ACHN (cell line): Measurements from ENCODE around the gene TMTC2.
"Not testable (repeated sequence)": the region's sequence is repeated elsewhere in the genome, so short reads cannot be mapped to it uniquely, and the experiment has no call there.

Experiments
- DNase-seq: peaks from one replicate; pipeline ENCODE4 v3.0.0-alpha.2; 2015
- in situ Hi-C: cut with HindIII; loops from 2 replicates; pipeline ENCODE4 v1.10.0; 2017; ENCODE audit warnings: low sequenced_read_pairs, low pct_ligation_motif_present, low pct_unique_long_range_greater_than_20kb

The TMTC2 gene

GRCh38 chr12:82760423-82760822 is 73.7 kb downstream of the TMTC2 start:
- in situ Hi-C loops = no loop called here
- no peak for DNase-seq

GRCh38 chr12:82765206-82765605 is 78.5 kb downstream of the TMTC2 start:
- DNase-seq, in situ Hi-C loops: not testable (repeated sequence)

GRCh38 chr12:82765971-82766705 is 79.4 kb downstream of the TMTC2 start:
- in situ Hi-C loops = no loop called here

GRCh38 chr12:82774666-82775065 is 88.0 kb downstream of the TMTC2 start:
- in situ Hi-C loops = no loop called here
- DNase-seq = no peak

More at GRCh38 chr12:82765971-82766705, 79.4 kb downstream of the TMTC2 start:
- DNase-seq = no peak

GRCh38 chr12:82780517-82780916 is 93.8 kb downstream of the TMTC2 start:
- DNase-seq = no peak
- in situ Hi-C loops = no loop called here

GRCh38 chr12:82781309-82781997 is 94.7 kb downstream of the TMTC2 start:
- no peak for DNase-seq
- in situ Hi-C loops = no loop called here

GRCh38 chr12:82783435-82783834 is 96.7 kb downstream of the TMTC2 start:
- no peak for DNase-seq

GRCh38 chr12:82787016-82787415 is 100.3 kb downstream of the TMTC2 start:
- in situ Hi-C loops = no loop called here

More at GRCh38 chr12:82783435-82783834, 96.7 kb downstream of the TMTC2 start:
- in situ Hi-C loops = no loop called here

GRCh38 chr12:82788594-82788993 is 101.9 kb downstream of the TMTC2 start:
- in situ Hi-C loops = no loop called here

More at GRCh38 chr12:82787016-82787415, 100.3 kb downstream of the TMTC2 start:
- DNase-seq = no peak

GRCh38 chr12:82789674-82790073 is 103.0 kb downstream of the TMTC2 start:
- in situ Hi-C loops = no loop called here
- DNase-seq = no peak

More at GRCh38 chr12:82788594-82788993, 101.9 kb downstream of the TMTC2 start:
- DNase-seq = no peak

GRCh38 chr12:82793751-82794281 is 107.1 kb downstream of the TMTC2 start:
- in situ Hi-C loops = no loop called here
- DNase-seq = no peak

GRCh38 chr12:82797480-82797879 is 110.8 kb downstream of the TMTC2 start:
- no peak for DNase-seq
- in situ Hi-C loops = no loop called here

GRCh38 chr12:82800185-82800584 is 113.5 kb downstream of the TMTC2 start:
- in situ Hi-C loops = no loop called here
- DNase-seq = no peak

GRCh38 chr12:82801951-82802610 is 115.4 kb downstream of the TMTC2 start:
- DNase-seq = no peak
- in situ Hi-C loops = no loop called here

- in situ Hi-C loops = no loop called here
- no peak for DNase-seq
Measured at GRCh38 chr12:82803201-82803600, 116.5 kb downstream of the TMTC2 start.

- DNase-seq = no peak
- in situ Hi-C loops = no loop called here
Measured at GRCh38 chr12:82804601-82805000, 117.9 kb downstream of the TMTC2 start.

GRCh38 chr12:82805004-82805403 is 118.3 kb downstream of the TMTC2 start:
- DNase-seq, in situ Hi-C loops: not testable (repeated sequence)

GRCh38 chr12:82805812-82806497 is 119.2 kb downstream of the TMTC2 start:
- DNase-seq = no peak
- in situ Hi-C loops = no loop called here
